ENCODE measurements around the gene SDF2.

SDF2 gene, protein sequence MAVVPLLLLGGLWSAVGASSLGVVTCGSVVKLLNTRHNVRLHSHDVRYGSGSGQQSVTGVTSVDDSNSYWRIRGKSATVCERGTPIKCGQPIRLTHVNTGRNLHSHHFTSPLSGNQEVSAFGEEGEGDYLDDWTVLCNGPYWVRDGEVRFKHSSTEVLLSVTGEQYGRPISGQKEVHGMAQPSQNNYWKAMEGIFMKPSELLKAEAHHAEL

DNA sequence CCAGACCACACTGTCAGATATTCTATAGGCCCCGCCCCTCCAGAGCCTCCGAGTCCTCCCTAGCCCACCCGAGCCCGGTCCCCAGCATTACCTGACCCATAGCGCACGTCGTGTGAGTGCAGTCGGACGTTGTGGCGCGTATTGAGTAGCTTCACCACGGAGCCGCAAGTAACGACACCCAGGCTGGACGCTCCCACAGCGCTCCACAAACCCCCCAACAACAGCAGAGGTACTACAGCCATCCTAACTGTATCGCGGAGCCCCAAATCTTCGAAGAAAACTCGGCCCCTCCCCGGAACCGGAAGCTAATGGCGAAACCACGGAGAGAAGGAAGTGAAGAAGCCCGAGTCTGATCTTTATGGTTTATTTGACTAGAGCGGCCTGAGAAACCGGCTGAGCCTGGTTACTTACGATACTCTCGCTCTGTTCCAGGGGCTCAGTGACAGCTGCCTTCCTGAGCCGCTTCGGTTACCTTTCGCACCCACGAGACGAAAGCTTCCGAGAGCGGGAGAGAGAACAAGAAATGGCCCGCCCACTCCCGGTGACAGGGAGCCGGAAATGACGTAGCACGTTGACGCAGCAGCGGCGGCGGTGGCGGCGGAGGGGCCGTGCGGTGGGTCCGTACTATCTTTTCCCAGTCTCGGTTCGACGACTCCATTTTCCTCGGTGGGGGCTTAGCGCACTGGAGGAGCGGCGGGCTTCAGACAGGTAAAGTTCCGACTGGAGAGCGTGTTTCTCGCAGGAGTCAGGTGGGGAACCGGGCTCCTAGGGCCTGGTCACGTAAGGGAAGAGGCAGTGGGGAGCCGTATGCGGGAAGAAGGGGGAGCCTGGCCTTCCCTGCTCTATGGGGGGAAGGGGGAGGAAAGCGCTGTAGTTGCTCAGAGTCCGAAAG is at the start of gene SDF2, which contains the start of gene SUPT6H:
Gene SDF2 (minus strand): TSS at position 272 of the 892 bp plus-strand sequence. CDS start 30 bp downstream, at position 242.
Gene SUPT6H (plus strand): TSS at position 571 of the 892 bp plus-strand sequence. CDS start 11,197 bp downstream, outside the sequence.
- peak; percentile 90 to 98 (median 96) for DNase-seq
- intact Hi-C loops (cut with DNase I): no loop called here

DNA sequence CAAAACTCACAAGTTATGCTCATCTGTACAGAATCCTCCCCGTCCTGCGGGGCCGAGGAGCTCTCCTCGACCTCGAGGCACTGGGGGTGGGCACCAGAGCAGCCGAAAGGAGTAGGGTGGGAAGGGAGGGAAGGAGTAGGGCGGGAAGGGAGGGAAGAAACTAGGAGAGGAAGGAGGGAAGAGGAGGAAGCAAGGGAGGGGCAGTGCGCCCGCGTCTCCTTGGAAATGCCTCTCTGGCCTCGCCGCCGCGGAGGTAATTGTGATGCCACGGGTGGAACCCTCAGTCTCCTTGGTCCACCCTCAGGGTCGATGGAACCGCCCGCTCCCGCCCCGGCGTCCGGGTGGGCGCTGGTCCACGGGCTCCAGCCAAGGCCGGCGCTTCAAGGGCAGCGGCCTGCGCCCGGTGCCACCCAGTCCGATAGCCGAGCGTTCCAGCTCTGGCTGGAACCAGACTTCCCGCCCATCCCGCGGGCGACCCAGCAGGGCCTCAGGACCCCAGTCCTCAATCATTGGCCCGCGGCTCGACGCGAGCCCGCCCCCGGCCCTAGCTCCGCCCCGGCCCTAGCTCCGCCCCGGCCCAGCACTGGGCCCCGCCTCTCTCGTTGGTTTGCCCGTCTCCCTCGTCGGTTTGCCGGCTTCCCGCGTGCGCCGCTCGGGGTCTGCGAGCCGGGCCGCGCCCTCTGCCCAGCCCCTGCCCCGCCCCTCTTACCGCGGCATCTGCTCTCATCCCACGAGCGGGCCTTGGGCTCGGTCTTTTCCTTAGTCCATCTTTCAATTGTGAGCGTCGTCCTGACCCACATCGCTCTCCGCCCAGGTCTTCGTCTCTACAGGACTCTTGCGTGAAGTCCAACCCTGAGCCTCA is 49.4 kb upstream of the SDF2 start:
- peak; percentile 71 to 95 (median 89) for DNase-seq
- intact Hi-C loops (cut with DNase I): loop anchor here (10.0 kb wide), 1 partner anchor 66 kb away; the partner anchor contains the start of gene BLTP2

DNA sequence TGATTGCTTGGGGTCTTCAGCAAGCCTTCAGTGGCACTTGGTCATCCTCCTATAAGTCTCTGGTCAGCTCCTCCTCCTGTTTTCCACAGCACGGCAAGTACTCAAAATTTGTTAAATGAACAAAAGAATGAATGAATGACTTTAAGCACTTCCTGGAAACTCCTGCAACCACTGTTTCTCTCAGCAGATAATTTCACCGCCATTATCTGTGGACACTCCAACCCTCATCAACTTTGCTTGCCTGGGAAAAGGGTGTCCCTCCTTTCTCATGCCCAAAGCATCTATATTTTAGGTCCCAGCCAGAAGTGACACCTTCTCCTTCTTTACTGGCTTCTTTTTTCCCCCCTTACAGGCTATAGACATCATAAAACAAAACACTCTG is 45.6 kb upstream of the SDF2 start:
- DNase-seq: no peak
- intact Hi-C loops (cut with DNase I): no loop called here

DNA sequence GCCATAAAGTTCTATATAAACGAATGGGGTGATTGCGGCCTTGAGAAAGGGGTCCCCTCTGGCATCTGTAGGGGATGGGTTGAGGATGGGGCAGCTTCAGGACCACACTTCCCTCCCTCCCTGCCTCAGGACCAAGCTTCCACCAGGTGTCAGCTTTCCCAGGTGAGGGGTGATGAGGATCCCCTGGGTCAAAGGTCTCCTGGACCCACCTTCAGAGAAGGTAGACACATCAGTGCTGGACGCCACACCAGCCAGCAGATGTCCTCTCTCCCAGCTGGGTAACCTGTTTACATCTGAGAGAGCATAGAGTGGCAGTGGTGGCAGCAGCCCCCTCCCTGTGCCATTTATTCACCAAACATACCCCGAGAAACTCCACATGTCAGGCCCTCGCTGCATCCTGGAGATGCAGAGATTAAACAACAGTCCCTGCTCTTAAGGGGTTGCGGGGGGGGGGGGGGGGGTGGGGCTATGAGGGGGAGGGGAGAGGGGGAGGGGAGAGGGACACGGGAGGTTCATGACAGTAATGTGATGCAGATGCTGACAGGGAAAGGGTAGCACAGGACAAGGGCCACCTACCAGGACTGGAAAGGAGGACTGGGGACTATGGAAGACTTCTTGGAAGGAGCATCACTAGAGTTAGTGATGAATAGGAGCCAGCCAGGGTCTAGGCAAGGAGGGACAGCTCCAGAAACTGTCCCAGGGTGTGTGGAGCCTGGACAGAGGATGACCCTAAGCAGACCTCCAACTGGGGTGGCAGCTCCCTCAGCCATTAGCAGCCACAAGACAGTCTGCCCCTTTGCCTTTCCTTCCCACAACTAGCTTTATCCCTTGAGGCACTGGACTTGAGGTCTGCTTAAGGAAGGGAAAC is 45.0 kb upstream of the SDF2 start:
- no peak for DNase-seq
- intact Hi-C loops (cut with DNase I): no loop called here

DNA sequence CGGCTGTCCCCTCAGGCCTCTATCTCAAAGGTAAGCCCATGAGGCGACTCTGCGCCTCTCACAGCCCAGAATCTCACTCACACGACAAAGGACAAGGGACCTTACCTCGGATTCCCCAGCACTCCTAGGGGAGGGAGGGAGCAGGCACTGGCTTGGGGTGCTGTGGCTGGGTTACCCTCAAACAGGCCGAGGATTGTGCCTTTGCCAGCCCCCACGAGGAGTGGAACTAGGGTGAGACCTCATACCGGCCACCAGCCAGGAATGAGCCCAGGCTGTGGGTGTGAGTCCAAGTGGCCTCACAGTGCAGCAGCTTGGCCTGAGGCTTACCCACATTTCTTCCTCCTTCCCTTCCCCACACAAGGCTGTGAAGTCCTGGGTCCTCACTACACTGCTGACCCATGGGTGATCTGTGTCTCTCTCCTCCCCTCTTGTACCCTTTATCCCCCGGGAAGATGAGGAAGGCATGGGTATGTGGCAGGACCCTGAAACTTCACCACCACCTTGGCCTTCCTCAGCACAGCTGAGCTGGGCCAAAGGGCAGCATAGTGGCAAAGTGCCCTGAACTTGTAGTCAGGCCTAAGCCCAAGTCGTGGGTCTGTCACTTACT is 44.1 kb upstream of the SDF2 start:
- intact Hi-C loops (cut with DNase I): no loop called here

DNA sequence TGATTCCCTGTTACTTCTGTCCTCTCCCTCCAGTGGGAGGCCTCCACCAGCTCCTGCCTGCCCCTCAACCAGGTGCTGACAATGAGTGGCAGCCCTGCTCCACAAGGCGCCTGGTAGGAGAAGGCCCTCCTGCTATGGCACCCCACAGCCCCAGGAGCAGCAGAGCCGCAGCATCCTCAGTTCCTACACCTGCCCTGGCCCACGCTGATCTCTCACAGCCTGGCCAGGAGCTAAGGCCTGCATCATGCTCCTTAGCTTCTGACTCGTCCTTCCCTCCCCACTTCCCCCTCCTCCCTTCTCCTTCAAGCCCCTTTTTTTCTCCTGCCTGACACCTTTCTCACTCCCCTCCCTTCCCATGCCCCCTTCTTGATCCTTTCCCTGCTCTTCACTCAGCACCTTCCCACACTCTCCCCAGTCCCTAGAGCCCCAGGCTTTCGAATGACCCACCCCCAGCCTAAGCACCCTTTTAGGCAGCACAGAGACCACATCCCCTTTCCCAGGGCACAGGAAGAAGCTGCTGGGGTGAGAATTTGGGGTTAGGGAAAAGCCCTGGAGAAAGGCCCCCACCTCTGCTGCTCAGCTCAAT is 43.5 kb upstream of the SDF2 start:
- DNase-seq: no peak
- intact Hi-C loops (cut with DNase I): no loop called here

More for the DNA sequence above, 44.1 kb upstream of the SDF2 start:
- no peak for DNase-seq

DNA sequence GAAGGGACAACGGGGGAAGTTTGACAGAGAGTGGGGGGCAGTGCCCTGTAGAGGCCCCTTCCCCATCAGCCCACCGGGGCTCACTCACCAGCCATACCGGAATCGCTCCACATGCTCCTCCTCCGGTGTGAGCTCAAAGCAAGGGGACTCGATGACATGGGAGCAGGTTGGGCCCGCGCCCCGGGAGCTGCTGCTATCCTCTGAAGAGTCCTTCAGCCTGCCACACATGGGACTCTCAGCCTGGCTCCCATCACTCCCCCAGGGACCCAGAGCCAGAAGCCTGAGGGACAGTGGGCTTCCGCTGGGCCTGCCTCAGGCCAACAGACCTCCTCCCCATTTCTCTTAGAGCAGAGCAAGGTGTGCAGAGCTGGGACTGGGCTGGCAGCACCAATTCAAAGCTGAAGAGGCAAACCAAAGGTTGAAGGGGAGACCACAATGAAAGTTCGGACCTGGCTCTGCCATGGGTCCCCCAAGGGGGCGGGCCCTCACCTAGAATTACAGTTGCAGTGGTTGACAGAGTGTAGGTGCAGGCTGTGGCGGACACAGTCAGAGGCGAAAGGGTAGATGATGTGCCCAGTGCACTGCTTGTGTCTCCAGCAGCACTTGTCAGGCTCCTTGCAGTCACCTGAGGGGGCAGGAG is 42.6 kb upstream of the SDF2 start:
- DNase-seq: no peak

DNA sequence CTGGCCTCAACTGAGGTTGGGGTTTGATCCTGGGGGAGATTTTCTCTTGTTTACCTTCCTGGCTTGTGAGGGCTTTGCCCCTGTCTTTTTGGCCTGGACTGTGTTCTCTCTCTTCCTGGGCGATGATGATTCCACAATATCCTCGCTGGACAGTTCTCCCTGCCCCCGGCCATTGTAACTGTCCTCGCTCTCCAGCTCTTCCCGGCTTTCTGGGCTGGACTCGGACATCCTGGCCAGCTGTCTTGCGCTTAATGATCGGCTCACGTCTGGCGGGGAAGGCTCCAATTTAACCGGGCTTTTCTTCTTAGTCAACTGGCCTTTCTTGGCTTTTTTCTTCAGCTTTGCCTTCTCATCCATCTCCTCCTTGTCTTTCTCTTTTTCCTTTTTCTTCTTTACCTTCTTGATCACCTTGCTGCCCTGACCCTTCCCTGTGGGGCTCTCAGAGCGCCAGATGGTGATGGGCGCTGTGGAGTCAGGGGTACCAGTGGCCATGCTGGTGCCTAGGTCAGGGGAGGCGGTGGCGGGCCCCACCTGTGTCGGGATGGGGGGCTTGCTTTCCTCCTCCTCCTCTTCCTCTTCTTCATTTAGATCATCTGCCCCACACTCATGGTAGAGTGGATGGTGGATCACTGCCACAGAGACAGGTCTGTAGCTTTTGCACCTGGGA is 42.0 kb upstream of the SDF2 start:
- intact Hi-C loops (cut with DNase I): no loop called here
- no peak for DNase-seq

More for the DNA sequence above, 42.6 kb upstream of the SDF2 start:
- intact Hi-C loops (cut with DNase I): no loop called here

DNA sequence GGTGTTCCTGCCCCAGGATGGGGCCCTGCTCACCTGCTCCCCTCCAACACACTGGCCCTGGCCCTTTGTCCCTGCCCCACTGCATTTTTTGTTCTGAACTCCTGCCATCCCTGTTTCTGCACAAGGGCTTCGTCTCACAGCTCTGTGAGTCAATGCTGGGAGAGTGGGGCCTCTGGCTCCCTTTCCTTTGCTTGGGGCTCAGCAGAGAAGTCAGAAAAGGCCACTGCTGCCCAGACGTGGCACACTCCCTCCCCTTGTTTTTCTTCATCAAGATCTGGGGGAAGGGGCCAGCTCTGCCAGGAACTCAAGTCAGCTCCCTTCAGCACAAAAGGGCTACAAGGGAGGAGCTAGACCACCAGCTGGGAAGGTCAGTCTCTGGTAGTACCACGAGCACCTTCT is 41.0 kb upstream of the SDF2 start:
- peak in 7 of 42 donors; percentile 15 to 71 (median 43) for DNase-seq
- intact Hi-C loops (cut with DNase I): no loop called here

DNA sequence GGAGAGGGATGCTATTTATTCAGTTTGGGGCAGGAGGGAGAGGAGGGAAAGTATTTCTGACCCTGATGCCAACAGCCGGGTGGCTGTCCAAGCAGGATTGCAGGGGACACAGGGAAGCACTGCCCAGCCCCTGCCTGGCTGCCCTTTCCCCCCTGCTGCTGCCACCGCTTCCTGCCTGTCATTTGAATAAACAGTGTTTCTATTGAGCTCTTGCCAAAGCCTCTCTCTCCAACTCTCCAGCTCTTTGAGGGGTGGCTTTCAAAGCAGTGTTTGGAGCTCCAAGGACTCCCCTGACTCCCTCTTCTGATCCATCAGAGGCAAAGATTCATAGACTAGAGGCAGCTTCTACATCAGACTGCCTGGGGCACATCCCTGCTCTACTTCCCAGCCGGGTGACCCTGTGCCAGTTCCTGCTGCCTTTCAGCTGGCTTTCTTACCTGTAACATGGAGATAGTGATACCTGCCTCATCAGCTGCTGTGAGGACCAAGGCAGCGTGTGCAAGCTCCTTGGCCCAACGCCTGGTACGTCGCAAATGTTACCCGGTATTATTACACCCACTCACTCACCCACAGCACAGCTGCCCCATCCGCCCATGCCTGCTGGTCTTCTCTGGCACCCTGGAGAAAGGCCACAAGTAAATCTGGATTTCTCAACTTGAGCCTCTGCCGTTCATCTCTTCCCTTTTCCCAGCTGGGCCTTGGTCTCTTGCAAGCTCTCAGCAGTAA is 40.5 kb upstream of the SDF2 start:
- DNase-seq: peak in 41 of 42 donors; percentile 16 to 85 (median 57)
- intact Hi-C loops (cut with DNase I): no loop called here

DNA sequence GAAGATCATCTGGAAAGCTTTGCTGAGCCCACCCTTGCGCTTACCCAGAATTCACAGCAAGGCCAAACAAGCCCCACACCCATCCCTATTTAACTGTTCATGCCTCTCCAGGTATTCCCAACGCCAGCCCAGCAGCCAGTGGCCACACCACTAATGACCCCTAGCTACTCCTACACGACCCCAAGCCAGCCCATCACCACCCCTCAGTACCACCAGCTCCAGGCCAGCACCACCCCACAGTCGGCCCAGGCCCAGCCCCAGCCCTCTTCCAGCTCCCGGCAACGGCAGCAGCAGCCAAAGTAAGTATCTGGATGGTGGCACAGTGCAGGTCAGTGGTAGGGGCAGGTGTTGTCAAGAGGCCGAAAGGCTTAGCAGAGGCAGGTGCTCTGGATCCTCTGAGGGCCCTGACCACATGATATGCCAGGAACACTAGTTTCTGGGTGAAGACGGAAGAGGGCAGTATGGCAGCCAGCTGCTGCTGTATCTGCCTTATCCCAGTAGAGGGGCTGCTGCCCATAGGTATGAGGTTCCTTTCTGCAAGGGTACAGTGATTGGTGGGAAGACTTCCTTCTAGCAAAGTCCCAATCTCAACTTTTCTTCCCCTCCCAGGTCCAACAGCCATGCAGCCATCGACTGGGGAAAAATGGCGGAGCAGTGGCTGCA is 39.3 kb upstream of the SDF2 start:
- intact Hi-C loops (cut with DNase I): no loop called here
- DNase-seq: no peak

DNA sequence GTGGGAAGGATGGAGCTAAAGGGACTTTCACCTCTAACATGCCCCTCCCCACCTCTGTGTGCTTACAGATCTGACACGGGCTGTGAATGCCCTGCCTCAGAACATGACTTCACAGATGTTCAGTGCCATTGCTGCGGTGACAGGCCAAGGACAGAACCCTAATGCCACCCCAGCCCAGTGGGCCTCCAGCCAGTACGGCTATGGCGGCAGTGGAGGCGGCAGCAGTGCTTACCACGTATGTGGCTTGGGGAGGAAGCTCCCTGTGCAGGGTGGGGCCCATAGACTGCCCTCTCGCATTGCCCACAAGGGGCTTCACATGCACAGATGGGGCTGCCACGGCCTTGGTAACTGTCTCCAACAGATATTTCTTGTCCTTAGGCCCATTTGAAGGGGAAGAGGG is 38.6 kb upstream of the SDF2 start:
- no peak for DNase-seq
- intact Hi-C loops (cut with DNase I): no loop called here

DNA sequence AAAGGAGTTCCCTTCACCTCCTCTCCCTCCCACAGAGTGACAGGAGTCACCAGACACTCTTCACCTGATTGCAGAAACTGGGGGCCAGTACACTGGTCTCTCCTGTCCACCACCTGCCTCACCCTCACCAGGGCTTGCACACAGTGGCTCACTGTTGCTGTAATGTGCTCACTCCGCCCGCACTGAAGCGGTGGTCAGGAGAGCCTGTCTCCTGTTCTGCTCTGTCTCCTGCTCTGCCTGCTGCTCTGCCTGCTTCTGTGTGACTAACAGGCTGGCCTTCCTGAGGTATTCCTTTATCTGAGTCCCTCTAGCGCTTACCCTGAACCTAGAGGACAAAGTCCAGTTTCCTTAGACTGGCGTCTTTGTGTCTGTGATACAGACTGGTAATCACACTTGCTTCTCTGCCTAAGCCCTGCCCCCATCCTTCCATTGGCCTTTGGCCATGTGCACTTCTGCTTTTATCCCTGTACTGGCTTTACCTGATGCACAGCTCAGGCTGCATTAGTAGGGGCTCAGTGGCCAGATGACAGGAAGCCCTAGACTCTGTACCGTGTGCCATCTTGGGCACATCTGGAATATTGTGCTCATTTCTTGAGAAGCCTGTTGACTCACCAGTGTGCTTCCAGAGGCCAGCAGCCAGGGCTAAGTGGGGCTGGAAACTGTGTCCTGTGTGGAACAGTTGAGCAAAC is 36.7 kb upstream of the SDF2 start:
- intact Hi-C loops (cut with DNase I): no loop called here
- DNase-seq: no peak

DNA sequence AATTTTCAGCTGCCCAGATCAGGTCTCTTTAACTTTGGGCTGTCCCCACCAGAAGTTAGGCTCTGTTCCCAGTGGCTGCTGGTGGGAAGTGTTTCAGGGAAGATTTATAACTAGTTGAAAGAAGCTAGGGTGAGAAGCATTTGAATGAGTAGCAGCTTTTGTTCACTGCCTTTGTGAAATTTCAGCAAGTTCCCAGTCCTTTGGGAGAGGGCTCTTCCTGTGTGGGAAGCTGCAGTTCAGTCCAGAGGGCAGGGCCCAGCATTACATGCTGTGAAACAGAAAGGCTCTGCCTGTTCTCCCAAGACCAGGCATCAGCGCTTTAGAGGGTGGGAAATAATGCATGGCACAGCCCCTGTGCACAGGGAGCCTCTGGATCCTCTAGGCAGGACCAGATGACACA is 32.2 kb upstream of the SDF2 start:
- intact Hi-C loops (cut with DNase I): no loop called here
- DNase-seq: peak in 5 of 42 donors; percentile 18 to 43 (median 32)

DNA sequence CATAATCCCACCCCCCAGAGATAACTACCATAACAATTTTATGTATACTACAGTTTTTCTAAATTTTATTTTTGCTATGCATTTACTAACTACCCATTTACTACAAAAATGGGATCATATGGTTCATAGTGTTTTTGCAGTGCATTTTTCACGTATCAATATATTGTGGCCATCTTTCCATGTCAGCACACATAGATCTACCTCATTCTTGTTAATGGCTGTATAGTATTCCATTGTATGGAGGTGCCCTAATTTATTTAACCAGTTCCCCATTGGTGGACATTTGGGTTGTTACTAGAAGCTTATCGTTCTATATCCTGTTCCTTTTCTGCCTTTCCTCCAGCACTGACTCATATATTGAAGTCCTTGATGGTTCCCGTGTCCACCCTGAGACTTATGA is 27.3 kb upstream of the SDF2 start:
- no peak for DNase-seq
- intact Hi-C loops (cut with DNase I): no loop called here

Measured in head of caudate nucleus (tissue), 42 donors.